HG02973 (cell line): ENCODE data around the gene PRR9.
"Not testable (repeated sequence)": the region's sequence is repeated elsewhere in the genome, so short reads cannot be mapped to it uniquely, and the experiment has no call there.

Source experiments
- ATAC-seq: cut with Tn5 transposase; IDR thresholded peaks from one replicate; pipeline ENCODE4 v1.9.1; 2021; ENCODE audit warnings: moderate library complexity; ENCODE audit not compliant: unreplicated experiment

The PRR9 gene

DNA sequence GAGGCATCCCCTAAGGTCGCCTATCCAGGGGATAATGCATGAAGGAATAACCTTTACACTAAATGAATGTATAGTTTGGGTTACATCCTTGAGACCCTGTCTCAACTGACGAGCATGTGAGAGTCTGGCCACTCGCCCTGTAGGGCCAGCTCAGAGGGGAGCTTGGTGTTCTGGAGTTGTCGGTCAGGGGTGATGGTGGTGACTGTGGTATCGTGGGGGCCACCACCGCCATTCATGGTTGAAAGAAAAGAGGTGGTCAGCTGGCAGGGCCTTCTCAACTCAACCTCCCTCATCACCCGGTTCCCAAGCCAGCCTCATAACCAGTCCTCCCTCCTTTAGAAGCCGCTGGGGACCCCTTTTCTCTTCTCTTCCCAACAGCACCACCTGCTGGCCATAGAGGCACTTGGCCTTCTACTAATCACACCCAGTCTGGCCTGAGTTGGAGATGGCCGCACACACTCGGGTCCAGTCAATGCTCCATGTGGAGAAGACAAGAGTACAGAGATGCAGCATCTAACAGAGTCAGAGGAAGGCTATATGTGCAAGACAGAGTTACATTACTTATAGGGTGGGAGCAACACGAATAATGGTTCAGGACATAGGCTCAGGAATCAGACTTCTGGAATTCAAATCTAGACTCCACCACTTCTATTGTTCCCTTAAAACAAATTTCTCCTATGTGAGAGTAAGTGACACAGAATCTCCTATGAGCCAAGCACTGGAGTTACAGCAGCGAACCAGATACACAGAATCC, 11.9 kb downstream of the PRR9 start:
- not testable (repeated sequence) for ATAC-seq

DNA sequence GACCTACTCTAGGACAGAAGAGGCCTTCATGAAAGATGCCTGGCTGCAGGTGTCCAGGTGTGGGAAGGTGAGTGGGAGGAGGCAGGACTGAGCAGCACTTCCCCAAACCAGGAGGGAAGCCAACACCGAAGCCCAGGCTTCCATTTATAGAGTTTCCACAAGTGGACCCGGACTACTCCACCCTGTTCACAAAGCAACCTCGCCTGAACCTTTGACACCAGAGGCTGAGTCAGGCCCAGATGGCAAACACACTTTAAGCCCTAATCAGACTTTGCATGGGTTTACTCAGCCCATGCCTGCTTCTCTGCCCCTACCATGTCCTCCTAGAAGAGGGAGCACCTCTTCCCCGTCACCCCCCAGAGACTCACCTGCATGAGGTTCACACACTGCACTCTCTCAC, 14.0 kb downstream of the PRR9 start:
- no peak for ATAC-seq

DNA sequence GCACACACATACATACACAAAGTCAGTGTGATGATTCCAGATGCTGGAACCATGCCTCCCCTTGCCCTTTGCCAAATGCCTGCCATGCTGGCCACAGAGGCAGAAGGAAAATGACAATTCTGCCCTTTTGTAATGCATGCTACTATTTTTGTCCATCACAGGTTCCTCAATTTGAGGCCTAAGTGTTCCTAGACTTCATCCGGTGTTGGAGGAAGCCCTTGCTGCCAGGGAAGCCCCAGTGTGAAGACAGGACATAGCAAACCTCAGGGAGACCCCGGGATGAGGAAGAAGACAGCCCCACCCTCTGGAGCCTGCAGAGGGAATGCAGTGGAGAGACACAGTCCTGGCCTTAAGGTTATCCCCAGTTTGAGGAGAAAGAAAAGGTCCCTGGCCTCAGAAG, 14.4 kb downstream of the PRR9 start:
- ATAC-seq = no peak

- no peak for ATAC-seq
Measured at GRCh38 chr1:153232553-153232952, 15.2 kb downstream of the PRR9 start.

- no peak for ATAC-seq
Measured at GRCh38 chr1:153233448-153233847, 16.1 kb downstream of the PRR9 start.

GRCh38 chr1:153238527-153238926, 21.1 kb downstream of the PRR9 start:
- no peak for ATAC-seq

DNA sequence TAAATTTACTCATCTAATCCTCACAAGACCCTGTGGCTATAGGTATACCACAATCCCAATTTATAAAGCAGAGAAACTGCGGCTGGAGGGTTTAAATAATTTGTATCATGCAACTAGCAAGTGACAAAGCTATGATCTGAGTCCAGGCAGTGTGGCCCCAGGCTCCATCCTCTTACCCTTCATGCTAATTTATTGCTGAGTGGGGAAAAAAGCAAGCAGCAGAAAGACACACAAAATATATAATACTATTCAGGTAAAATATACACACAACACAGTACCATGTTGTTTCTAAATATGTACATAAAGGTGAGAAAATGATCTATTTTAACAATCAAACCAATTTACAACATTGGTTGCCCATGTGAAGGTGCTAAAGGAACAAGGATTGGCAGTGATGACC, 24.8 kb downstream of the PRR9 start:
- ATAC-seq = no peak

- ATAC-seq = no peak
Measured at GRCh38 chr1:153245466-153245865, 28.1 kb downstream of the PRR9 start.

GRCh38 chr1:153246018-153246417, 28.6 kb downstream of the PRR9 start:
- no peak for ATAC-seq

- ATAC-seq = no peak
Measured at GRCh38 chr1:153246825-153247224, 29.4 kb downstream of the PRR9 start.

DNA sequence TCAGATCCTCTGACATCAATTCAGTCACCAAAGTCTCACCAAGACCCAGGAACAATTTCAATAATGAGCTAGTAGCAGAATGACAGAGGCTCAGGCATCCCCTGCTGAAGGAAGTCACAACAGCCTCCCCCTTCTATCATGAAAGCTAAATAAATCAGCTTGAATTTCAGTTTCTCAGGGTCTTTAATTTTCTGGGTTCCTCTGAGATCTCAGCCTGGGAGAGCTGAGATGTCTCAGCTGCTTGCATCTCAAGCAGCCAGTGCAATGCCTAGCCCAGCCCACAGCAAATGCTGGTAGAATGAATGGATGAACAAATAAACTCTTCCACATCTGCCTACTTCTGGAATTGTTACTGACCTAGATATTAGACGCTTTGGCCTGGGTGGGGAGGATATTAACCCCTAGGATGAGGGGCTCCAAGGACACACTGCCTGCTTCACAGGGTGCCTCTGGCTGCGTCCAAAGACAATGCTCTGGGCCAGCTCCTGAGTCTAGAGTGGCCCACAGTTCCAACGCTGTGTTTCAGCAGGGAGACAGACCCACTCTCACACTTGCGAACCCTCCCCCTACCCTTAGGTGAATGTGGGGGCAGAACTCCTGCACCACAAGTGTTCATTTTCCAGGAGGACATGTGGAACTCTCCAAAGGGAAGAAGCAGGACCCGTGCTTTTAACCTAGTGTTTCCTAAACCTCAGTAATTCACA, 30.9 kb downstream of the PRR9 start:
- no peak for ATAC-seq

DNA sequence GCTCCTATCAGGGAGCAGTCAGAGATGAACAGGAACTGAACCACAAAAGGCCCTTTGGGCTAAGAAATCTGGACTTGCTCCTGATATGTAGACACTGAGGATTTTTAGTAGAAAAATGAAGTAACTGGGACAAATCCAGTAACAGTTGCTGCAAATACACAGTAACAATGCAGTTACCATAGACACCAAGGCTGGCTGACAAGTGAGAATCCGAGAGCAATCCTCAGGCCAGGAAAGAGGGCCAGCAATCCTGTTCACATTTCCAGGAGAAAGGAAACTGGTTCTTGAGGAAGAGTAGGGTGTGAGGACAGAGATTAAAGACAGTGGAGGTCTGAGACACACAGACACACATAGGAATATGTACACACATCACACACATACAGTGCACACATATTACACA, 32.8 kb downstream of the PRR9 start:
- ATAC-seq = no peak

DNA sequence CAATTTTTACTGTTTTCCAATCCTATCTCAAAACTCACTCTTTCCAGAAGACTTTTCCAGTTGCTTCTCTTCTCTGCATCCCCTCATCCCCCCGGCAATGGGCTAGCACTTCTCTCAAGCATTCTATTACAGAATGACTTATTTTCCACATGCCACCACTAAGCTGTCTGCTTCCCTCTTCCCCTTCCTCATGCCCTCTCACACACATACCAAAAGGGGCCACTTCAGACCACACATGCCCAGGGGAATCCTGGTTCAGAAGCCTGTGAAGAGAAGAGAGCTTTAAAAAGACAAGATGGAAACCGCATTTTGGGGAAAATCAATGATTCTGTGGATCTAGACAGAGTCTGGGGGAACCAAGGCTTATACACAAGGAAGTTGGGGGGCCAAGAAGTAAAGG, 33.7 kb downstream of the PRR9 start:
- no peak for ATAC-seq

DNA sequence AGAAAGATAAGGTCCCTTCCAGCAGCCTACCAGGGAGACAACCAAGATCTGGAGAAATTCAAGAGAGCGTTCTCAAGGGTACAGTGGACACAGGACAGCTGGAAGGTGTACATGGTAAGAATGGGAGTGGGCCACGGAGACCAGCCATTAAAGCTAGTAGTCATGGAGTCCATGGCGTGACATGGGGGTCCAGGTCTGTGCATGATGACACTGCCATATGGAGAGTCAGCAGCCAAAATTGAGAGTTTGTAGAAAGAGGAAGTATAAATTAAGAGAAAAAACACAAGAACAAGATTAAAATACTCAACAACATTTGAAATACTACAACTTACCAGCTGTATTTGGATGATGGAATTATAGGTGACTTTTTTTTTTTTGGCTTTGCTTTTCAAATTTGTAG, 34.2 kb downstream of the PRR9 start:
- ATAC-seq = no peak

- ATAC-seq = no peak
Measured at GRCh38 chr1:153251988-153252387, 34.6 kb downstream of the PRR9 start.

GRCh38 chr1:153253076-153253475, 35.7 kb downstream of the PRR9 start:
- no peak for ATAC-seq

GRCh38 chr1:153253693-153254092, 36.3 kb downstream of the PRR9 start:
- ATAC-seq = no peak

- no peak for ATAC-seq
Measured at GRCh38 chr1:153259387-153259786, 42.0 kb downstream of the PRR9 start, which contains the start of gene LORICRIN. LORICRIN (plus strand) TSS chr1:153259687; CDS start chr1:153260950, 1,263 bp downstream.

DNA sequence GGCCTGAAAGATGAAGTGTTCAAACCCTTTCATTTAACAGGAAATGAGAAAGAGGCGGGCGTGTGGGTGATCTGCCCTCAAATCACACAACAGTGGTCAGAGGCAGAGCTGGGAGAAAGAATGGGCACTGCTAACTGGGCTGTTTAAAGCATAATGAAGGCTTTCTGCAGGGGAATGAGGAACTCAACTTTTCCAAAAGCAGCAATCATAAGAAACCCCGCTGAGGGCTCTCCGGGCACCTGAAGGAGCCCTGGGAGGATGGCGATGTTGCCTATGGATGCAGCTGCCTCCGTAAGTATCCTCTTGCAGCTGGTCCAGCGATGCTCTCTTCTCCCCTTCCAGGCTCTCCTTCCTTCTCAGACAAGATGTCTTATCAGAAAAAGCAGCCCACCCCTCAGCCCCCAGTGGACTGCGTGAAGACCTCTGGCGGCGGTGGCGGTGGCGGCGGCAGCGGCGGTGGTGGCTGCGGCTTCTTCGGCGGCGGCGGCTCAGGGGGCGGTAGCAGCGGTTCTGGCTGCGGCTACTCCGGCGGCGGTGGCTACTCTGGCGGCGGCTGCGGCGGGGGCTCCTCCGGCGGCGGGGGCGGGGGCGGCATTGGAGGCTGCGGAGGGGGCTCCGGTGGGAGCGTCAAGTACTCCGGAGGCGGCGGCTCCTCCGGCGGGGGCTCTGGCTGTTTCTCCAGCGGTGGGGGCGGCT, 43.3 kb downstream of the PRR9 start:
- no peak for ATAC-seq

- no peak for ATAC-seq
Measured at GRCh38 chr1:153261281-153262069, 44.1 kb downstream of the PRR9 start.

GRCh38 chr1:153262070-153262366, 44.6 kb downstream of the PRR9 start:
- no peak for ATAC-seq
